Lung (tissue), 12 donors: ENCODE measurements around the gene NOXA1. TPM values are rescaled to one million over a fixed set of nuclear protein-coding genes. Genes with fewer than 3 reads are reported as not detected.

Source experiments
- ATAC-seq: fragments of 200-7000 bp; cut with Tn5 transposase; one replicate; pipeline ENCODE4 v1.9.1; 2020; ENCODE audit warnings: moderate number of reproducible peaks; ENCODE audit not compliant: insufficient read depth, low FRiP score
- DNase-seq, 3 donors: peaks; one replicate each; pipeline ENCODE4 v3.0.0-alpha.2; 2013 to 2017
- H3K27ac ChIP-seq, 2 donors: one replicate each; pipeline ENCODE4 v1.5.1; 2013; ENCODE audit warnings: mild to moderate bottlenecking in 2 of 2, moderate library complexity in 2 of 2, control low read depth in 1 of 2, inconsistent platforms in 1 of 2, low read depth in 1 of 2, low read length in 1 of 2
- H3K27me3 ChIP-seq, 3 donors: one replicate each; pipeline ENCODE4 v1.5.1; 2013; ENCODE audit warnings: low read length in 2 of 3; ENCODE audit not compliant: control insufficient read depth in 3 of 3, insufficient read depth in 3 of 3
- H3K36me3 ChIP-seq, 4 donors: one replicate each; pipeline ENCODE4 v1.5.1; 2013; ENCODE audit warnings: low read length in 4 of 4, mild to moderate bottlenecking in 1 of 4, moderate library complexity in 1 of 4; ENCODE audit not compliant: control insufficient read depth in 4 of 4, insufficient read depth in 4 of 4
- H3K4me1 ChIP-seq, 5 donors: one replicate each; pipeline ENCODE4 v1.5.1; 2013; ENCODE audit warnings: low read length in 5 of 5, mild to moderate bottlenecking in 2 of 5, moderate library complexity in 1 of 5; ENCODE audit not compliant: control insufficient read depth in 5 of 5, insufficient read depth in 5 of 5
- H3K4me3 ChIP-seq: one replicate; pipeline ENCODE4 v1.5.1; 2013; ENCODE audit warnings: mild to moderate bottlenecking, control low read depth, moderate library complexity
- H3K9ac ChIP-seq, 2 donors: one replicate each; pipeline ENCODE4 v1.5.1; 2013; ENCODE audit warnings: low read length in 2 of 2, control low read depth in 1 of 2; ENCODE audit not compliant: insufficient read depth in 1 of 2
- H3K9me3 ChIP-seq, 4 donors: one replicate each; pipeline ENCODE4 v1.5.1; 2013; ENCODE audit warnings: low read length in 3 of 4, mild to moderate bottlenecking in 1 of 4, moderate library complexity in 1 of 4; ENCODE audit not compliant: control insufficient read depth in 4 of 4, insufficient read depth in 3 of 4
- WGBS, 2 donors: extraction: QIAGEN DNeasy Blood & Tissue Kit; methylation state at CpG; one replicate each; pipeline ENCODE4 v1.1.7; 2013; 5-methylcytosine and 5-hydroxymethylcytosine counted together
- polyA plus RNA-seq, 2 donors: library from polyadenylated mRNA; stranded (reverse); fragments of 200-250 nt; gene quantifications; one replicate each; pipeline ENCODE4 v1.2.1, GENCODE V29; 2013
- total RNA-seq, 2 donors: library from RNA; depleted of rRNA in 1 of 2; stranded (reverse); fragments of >200 nt in 1 of 2; gene quantifications; one replicate each; pipeline ENCODE4 v1.2.1, GENCODE V29; 2014 to 2021
- TF ChIP-seq, protein P1 (sequence below): IDR thresholded peaks from 2 replicates; pipeline ENCODE4 v1.5.1; 2012; ENCODE audit warnings: mild to moderate bottlenecking; ENCODE audit errors: control extremely low read depth, extremely low read depth
- donor health status: control.
- donor health status: control.
- donor health status: Bipolar disorder and iron deficiency.
- donor health status: healthy.
- donor health status: DM: yes; HTN: yes; CAD: no.

NOXA1 gene
- total and polyA plus RNA-seq, 4 donors, result 2.1 to 11.7 (median 6.6) TPM

DNA sequence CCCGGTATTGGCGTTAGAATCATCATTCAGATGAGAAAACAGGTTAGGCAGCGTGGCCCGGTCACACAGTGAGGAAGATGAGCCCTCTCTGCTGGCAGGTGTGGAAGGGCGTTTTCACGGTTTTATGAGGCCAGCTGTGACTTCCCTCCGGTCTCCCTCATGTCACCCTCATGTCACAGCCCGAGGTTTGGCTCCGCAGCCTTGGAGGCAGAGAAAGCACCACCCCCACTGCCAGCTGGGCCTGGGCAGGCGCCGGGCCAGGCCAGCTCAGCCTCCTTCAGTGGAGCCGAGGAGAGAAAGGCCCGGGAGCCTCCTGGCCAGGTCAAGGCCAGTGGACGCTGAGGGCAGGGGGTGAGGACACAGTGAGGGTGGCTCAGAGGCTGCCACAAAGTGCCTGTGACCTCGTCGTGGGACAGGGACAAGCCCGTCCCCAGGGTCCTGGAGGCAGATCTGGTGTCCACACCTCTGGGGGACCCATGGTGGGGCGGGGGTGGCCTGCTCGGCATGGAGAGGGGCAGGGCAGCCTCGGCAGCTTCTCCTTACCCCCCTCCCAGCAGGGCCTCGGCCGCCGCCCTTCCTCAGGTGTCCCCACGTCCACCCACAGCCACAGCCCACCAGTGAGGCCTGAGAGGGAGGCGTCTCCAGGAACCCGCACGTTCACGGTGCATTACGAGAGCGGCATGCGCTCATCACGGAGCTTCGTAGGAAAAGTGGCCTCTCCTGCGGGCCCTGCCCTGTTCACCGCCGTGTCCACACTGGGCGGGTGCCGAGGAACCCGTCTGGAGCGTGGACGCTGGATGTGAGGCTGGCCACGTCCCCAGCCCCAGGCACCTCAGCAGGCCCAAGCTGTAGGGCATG lies 32.4 kb upstream of the NOXA1 start:
- no peaks in the 10 kb centered on the region for H3K27me3 ChIP-seq
- H3K27ac ChIP-seq, result peak overlapping the region; percentile 24 to 85
- peaks cover 0 to 20% (median 0%) of the 10 kb centered on the region in 4 donors for H3K36me3 ChIP-seq
- no peak overlapping the region for H3K9ac ChIP-seq
- ATAC-seq (no peak), DNase-seq (peak in 1 of 3 donors; percentile 40)
- 67 to 78% methylated on average over 42 of the region's 42 CpGs for WGBS, 2 donors
- peaks cover 0 to 15% (median 0%) of the 10 kb centered on the region in 5 donors for H3K4me1 ChIP-seq
- H3K9me3 ChIP-seq, result no peaks in the 10 kb centered on the region
- TF ChIP-seq, protein P1, sequence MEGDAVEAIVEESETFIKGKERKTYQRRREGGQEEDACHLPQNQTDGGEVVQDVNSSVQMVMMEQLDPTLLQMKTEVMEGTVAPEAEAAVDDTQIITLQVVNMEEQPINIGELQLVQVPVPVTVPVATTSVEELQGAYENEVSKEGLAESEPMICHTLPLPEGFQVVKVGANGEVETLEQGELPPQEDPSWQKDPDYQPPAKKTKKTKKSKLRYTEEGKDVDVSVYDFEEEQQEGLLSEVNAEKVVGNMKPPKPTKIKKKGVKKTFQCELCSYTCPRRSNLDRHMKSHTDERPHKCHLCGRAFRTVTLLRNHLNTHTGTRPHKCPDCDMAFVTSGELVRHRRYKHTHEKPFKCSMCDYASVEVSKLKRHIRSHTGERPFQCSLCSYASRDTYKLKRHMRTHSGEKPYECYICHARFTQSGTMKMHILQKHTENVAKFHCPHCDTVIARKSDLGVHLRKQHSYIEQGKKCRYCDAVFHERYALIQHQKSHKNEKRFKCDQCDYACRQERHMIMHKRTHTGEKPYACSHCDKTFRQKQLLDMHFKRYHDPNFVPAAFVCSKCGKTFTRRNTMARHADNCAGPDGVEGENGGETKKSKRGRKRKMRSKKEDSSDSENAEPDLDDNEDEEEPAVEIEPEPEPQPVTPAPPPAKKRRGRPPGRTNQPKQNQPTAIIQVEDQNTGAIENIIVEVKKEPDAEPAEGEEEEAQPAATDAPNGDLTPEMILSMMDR, result no peak
- no peak overlapping the region for H3K4me3 ChIP-seq

DNA sequence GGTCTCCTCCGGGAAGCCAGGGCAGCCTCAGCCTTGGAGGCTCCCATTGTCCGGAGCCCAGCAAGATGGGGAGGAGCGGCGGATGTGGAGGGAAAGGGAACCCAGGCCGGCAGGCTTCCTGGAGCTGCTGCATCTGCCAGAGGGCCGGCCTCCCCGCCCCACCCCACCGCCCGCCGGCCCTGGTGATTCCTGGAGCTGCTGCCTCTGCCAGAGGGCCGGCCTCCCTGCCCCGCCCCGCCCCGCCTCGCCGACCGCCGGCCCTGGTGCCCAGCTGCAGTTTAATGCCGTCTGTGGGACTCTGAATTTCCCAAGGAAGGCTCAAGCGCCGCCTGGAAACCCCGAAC lies 31.8 kb upstream of the NOXA1 start:
- 67 to 84% methylated on average over 21 to 22 of the region's 22 CpGs for WGBS, 2 donors
- DNase-seq (peak in 1 of 3 donors; percentile 48), ATAC-seq (no peak)
- Histone ChIP-seq H3K9me3 (no peaks in the 10 kb centered on the region), H3K36me3 (peaks cover 0 to 20% (median 0%) of the 10 kb centered on the region in 4 donors), H3K27ac (peak overlapping the region; percentile 24 to 85), H3K4me3 (no peak overlapping the region), H3K27me3 (no peaks in the 10 kb centered on the region), H3K4me1 (peaks cover 0 to 15% (median 0%) of the 10 kb centered on the region in 5 donors), H3K9ac (no peak overlapping the region)
- TF ChIP-seq, protein P1, result no peak

DNA sequence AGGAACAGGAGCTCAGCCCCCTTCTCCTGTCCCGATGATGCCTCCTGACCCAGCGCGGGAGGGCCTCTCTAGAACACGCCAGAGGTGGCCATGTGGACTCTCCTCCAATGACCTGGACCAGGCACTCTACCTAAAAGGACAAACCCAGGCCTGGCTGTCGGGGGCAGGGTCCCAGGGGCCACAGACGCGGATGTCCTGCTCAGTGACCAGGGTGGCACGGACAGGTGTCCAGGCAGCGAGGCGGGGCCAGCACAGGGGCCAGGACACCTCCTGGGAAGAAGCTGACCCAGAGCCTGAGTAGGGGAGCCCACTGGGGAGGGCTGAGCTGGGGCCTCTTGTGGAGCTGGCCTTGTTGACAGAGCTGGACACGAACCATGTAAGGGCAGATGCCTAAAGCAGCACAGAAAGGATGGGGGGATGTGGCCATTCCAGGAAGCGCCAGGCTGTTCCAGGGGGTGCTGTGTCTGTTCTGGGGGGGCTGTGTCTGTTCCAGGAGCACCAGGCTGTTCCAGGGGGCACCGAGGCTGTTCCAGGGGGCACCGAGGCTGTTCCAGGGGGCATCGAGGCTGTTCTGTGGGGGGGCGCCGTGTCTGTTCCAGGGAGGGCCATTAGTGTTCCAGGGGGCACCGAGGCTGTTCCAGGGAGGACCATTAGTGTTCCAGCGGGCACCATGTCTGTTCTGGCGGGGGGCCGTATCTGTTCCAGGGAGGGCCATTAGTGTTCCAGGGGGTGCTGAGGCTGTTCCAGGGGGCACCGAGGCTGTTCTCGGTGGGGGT lies 30.8 kb upstream of the NOXA1 start:
- no peaks in the 10 kb centered on the region for H3K27me3 ChIP-seq
- TF ChIP-seq, protein P1, result no peak
- no peak for DNase-seq
- WGBS, 2 donors, result 95 to 96% methylated on average over 20 to 23 of the region's 23 CpGs
- peaks cover 0 to 15% (median 0%) of the 10 kb centered on the region in 5 donors for H3K4me1 ChIP-seq
- peaks cover 0 to 24% (median 3%) of the 10 kb centered on the region in 4 donors for H3K36me3 ChIP-seq
- H3K9me3 ChIP-seq, result peaks cover 0 to under 1% (median 0%) of the 10 kb centered on the region in 4 donors
- ATAC-seq, result no peak
- H3K9ac ChIP-seq, result no peak overlapping the region
- no peak overlapping the region for H3K4me3 ChIP-seq
- peak overlapping the region in 1 of 2 donors; percentile 54 for H3K27ac ChIP-seq
